GM21737 (cell line): ENCODE results near the gene KBTBD2.
"Not testable (repeated sequence)": the region's sequence is repeated elsewhere in the genome, so short reads cannot be mapped to it uniquely, and the experiment has no call there.

Experiments
- ATAC-seq: cut with Tn5 transposase; IDR thresholded peaks from one replicate; pipeline ENCODE4 v1.9.1; 2021; ENCODE audit warnings: mild to moderate bottlenecking, moderate library complexity; ENCODE audit not compliant: unreplicated experiment

KBTBD2 gene

DNA sequence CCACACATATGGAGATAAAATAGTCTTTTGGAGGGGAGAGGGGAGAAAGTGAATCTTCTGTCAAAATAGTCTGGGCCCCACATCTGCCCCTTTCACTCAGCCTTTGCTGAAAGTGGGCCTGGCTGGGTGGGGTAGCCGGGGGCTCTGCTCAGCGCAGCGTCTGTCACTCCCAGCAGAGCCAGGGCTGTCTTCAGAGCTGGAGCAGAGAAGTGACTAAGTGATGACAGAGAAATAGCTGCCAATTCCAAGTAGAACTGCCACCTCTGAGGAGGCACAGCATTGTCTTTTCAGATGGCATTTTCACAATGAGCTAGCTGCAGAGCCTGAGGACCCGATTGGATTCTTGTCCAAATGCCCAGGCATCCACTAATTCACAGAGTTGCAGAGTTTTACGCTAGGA lies 34.5 kb downstream of the KBTBD2 start:
- ATAC-seq, result not testable (repeated sequence)

DNA sequence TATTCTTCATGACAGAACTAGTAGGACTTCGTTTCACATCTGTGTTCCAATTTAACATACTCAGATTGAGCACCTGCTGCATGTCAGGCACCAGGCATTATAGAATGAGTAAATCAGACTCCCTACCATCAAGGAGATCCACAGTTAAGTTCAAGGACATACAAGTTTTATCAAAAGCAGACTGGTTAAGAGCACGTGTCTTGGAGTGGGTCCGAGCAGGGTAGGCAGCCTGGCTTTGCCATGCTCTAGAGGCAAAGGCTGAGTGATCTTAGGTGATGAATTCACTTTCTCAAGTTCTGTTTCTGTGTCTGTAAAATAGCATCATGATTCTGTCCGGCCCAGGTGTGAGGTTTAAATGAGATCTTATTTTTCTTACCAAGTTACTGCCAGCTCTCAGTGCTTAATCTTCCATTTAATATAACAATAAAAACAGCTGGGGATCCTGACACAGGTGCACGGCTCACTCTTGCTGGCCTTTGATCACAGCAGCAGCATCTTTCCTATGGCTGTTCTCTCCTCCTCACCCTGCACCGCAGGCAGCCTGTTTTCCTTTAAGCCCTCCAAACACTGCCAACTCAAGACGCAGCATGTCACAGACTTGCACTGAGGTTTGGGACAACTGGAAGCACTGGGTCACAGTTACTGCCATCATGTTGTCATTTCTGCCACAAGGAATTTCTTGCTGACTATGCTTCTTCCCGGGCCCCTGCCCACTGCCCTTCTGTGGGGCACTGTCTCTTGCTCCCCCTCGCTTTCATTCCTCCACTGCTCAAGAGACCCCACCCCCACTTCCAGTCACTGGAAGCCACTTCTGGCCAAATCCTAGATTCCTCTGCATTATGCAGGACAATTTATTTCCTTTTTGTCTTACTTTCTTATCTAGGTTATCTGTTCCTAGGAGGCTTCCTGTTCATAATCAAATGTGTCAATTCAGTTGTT lies 35.5 kb downstream of the KBTBD2 start:
- ATAC-seq, result not testable (repeated sequence)

DNA sequence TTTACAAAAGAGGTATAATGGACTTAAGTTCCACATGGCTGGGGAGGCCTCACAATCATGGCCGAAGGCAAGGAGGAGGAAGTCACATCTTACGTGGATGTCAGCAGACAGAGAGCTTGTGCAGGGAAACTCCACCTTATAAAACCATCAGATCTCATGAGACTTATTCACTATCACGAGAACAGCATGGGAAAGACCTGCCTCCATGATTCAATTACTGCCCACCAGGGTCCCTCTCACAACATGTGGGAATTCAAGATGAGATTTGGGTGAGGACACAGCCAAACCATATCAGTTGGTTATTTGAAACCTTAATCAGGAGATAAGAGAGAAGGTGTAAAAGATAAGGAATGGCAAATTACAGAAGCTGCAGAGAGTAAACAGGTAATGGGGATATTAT lies 40.9 kb downstream of the KBTBD2 start:
- not testable (repeated sequence) for ATAC-seq

DNA sequence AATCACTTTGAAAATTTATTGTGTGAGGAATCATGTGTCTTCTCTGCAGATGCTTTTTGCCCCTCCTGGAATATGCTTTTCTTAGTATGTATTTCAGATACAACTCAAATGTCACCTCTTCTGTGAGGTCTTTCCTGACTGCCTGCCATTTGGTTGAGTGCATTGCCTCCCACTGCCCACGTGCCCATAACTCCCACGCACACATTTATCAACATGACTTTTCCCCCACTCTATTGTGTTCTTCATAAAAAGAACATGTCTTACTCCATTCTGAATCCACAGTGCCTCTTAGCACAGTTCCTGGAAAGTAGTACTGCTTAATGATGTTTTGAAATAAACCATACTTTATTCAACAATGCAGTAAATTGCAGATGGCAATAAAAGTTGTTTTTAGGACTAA lies 42.9 kb downstream of the KBTBD2 start:
- not testable (repeated sequence) for ATAC-seq

DNA sequence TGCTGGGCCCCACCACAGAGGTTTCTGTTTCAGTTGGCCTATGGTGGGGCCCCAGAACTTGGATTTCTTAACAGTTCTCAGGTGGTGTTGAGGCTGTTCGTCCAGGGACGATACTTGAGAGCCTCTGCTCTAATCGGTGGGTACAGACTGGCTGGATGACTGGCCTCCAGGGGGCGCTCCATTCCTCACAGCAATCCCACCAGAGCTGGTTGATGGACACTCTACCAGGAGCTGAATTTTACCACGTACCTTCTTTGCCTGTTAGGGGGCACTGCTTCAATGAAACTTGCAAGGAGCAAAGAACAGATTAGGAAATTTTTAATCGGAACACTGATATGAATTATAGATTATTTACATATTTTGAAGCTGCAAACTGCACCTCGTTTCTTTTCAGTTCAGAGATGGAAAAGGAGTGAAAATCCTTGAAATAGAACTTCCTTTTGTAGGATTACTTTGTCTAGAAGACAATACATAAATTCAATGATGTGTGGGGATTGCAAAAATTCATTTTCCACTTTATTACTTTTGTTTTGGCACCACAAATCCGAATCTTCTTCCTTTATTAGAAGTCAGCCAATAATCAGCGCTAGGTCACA lies 44.8 kb downstream of the KBTBD2 start:
- ATAC-seq, result peak; percentile 94

DNA sequence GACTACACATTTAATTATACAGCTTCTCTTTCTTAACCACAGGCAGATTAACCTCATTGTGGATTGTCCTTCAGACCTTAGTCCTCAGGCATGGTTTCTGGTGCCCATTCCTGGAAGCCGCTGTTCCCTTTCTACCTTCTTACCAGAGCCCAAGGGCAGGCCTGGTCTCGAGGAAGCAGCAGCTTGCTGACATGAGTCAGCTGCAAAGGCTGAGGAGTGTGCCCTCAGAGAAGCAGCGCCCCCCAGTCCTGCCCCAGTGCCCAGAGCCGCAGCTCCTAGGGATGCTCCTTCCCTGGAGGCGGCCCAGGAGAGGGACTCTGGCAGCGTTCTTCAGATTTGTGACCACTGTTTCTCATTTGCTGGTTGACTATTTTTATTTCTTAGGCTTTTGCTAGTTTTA lies 46.8 kb downstream of the KBTBD2 start:
- not testable (repeated sequence) for ATAC-seq

DNA sequence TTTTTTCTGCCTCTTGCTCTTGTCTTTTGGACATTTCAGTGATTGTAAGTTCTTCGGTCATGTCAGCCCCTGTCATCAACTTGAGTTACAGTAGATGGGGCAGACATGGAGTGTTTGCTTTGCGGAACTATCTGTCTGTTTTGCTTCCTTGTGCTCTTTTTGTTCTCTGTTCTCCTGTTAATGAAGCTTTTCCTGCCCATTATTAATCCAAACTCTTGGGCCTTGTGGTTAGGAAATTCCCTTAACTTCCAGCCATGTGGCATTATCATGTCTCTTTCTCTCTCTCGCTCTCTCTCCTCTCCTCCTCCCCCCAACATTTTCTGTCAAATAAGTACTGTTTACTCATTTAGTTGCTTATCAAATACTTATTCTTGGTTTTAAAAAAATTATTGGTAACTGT lies 47.8 kb downstream of the KBTBD2 start:
- ATAC-seq, result not testable (repeated sequence)

DNA sequence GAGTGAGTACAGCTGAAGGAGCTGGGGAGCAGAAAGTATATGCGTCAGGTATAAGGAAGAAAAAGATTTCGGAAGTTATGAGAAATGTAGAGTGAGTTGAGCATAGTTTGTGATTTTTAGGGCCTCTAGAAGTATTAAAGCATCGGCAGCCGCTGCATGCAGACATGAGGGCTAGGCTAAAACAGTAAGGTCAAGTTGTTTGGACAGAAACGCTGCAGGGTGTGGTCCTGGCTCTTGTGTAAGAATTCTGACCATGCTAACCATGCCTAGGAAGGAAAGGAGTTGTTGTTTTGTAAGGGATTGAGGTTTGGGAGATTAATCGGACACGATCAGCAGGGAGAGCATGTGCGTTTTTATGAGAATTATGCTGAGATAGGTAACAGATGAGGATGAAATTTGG lies 51.7 kb downstream of the KBTBD2 start:
- ATAC-seq, result not testable (repeated sequence)

DNA sequence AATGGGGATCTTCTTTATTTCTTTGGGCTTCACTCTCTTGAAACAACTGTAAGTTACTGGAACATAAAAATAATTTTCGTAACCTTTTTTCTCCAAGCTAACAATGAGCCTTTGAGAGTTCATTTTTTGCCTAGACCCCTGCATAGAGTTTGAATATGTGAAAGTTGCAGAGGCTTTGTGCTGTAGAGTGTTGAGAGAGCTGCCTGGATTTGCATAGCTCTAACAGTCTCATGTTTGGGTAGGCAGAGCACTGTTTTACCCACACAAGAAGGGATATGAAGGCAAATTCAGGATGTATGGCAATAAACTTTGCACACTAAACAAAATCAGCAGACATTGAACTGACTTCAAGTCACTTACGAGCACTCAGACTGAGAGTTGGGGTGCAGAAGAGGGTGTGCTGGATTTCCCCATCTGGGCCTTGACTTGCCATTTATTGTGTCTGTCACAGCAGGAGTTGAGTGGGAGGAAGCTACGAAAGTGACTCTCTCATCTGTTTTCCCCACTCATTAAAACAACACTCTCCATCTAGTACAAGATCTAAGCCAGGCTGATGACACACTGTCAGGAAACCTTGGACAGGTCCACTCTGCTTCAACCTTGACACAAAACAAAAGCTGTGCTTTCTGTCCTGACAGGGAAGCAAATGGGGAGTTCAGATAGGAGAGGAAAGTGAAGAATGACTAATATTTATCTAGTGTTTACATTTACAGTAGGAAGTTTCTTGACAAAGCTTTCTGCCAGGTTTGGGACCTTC lies 62.4 kb downstream of the KBTBD2 start:
- ATAC-seq, result not testable (repeated sequence)
